Caco-2 (cell line): Measurements from ENCODE around the gene GDF15. TPM values are rescaled to one million over a fixed set of nuclear protein-coding genes. Genes with fewer than 3 reads are reported as not detected.

ENCODE experiments used
- BruUV-seq: library from RNA; stranded (reverse); fragments of 400-500 nt; replicated peaks from 2 replicates; lab custom pipeline; 2021; lab: Mats Ljungman, UMichigan
- CTCF ChIA-PET: fragments of 300-600 bp; sonication (Branson Sonifier 250); formaldehyde crosslinking; loops from one replicate; lab custom pipeline; 2022; ENCODE audit warnings: antibody characterized with exemption; lab: Charles Lee
- POLR2A ChIA-PET: fragments of 300-600 bp; sonication (Branson Sonifier 250); formaldehyde crosslinking; loops from one replicate; lab custom pipeline; 2022; ENCODE audit warnings: antibody characterized with exemption; lab: Charles Lee
- DNase-seq, 2 experiments: peaks; one replicate each; pipeline versions ENCODE4 v3.0.0 to v3.0.0-alpha.2; 2020 to 2022
- H3K27me3 ChIP-seq: replicated peaks from 2 replicates; pipeline ENCODE4 v1.6.0; 2011; ENCODE audit warnings: low read length; ENCODE audit not compliant: control insufficient read depth, insufficient read depth
- H3K36me3 ChIP-seq: 2 replicates; pipeline ENCODE4 v1.5.1; 2011; ENCODE audit warnings: low read length; ENCODE audit not compliant: control insufficient read depth, insufficient read depth
- H3K4me1 ChIP-seq: fragments of 250-450 bp; sonication (Bioruptor Pico); 2 replicates; pipeline ENCODE4 v1.5.1; 2020; ENCODE audit warnings: mild to moderate bottlenecking
- H3K4me3 ChIP-seq: 2 replicates; pipeline ENCODE4 v1.5.1; 2011; ENCODE audit warnings: low read depth, mild to moderate bottlenecking, control low read depth, low read length
- H3K9me3 ChIP-seq: fragments of 250-450 bp; sonication (Bioruptor Pico); 2 replicates; pipeline ENCODE4 v1.5.1; 2020; ENCODE audit warnings: mild to moderate bottlenecking, moderate library complexity
- H3K27ac Mint-ChIP-seq: one replicate; pipeline ENCODE4 v1.8.0; 2022; ENCODE audit warnings: mixed read lengths; ENCODE audit not compliant: unreplicated experiment
- H3K27me3 Mint-ChIP-seq: one replicate; pipeline ENCODE4 v1.8.0; 2022; ENCODE audit warnings: mixed read lengths; ENCODE audit not compliant: insufficient read depth, unreplicated experiment
- H3K36me3 Mint-ChIP-seq: one replicate; pipeline ENCODE4 v1.8.0; 2022; ENCODE audit warnings: mild to moderate bottlenecking, mixed read lengths; ENCODE audit not compliant: insufficient read depth, unreplicated experiment
- H3K4me1 Mint-ChIP-seq: one replicate; pipeline ENCODE4 v1.8.0; 2022; ENCODE audit warnings: low read depth, mixed read lengths; ENCODE audit not compliant: unreplicated experiment
- H3K4me3 Mint-ChIP-seq: one replicate; pipeline ENCODE4 v1.8.0; 2022; ENCODE audit warnings: mild to moderate bottlenecking, moderate library complexity, mixed read lengths; ENCODE audit not compliant: unreplicated experiment
- H3K9me3 Mint-ChIP-seq: one replicate; pipeline ENCODE4 v1.8.0; 2022; ENCODE audit warnings: mixed read lengths; ENCODE audit not compliant: unreplicated experiment
- CTCF ChIP-seq, 2 experiments: fragments of 200-600 bp in 1 of 2; IDR thresholded peaks; 1 replicate in 1 of 2; 2 replicates in 1 of 2; pipeline versions ENCODE4 v1.5.1 to v1.8.0; 2011 to 2022; ENCODE audit warnings: antibody characterized with exemption in 1 of 2, control low read depth in 1 of 2, inconsistent platforms in 1 of 2, low read depth in 1 of 2, low read length in 1 of 2, mild to moderate bottlenecking in 1 of 2, moderate library complexity in 1 of 2; ENCODE audit not compliant: insufficient read depth in 1 of 2, severe bottlenecking in 1 of 2, unreplicated experiment in 1 of 2
- intact Hi-C: fragments of 100-400 bp; cut with micrococcal nuclease; formaldehyde crosslinking; loops from one replicate; pipeline ENCODE4 v1.10.0; 2022; ENCODE audit not compliant: unreplicated experiment
- total RNA-seq: library from RNA; stranded (reverse); gene quantifications from 2 replicates; pipeline ENCODE4 v1.2.3, GENCODE V29; 2022

The GDF15 gene
- total RNA-seq, 1 experiment from 2014 or later: 56.1 TPM

GRCh38 chr19:18396471-18397241 lies 10.7 kb downstream of the GDF15 start:
- H3K36me3 Mint-ChIP-seq: no peaks in the 10 kb centered on the region
- BruUV-seq: no TSS peak
- H3K27ac Mint-ChIP-seq: no peak overlapping the region
- Histone ChIP-seq H3K27me3 (no peaks in the 10 kb centered on the region), H3K4me3 (no peak overlapping the region), H3K36me3 (no peaks in the 10 kb centered on the region), H3K9me3 (no peaks in the 10 kb centered on the region), H3K4me1 (no peaks in the 10 kb centered on the region)
- H3K4me3 Mint-ChIP-seq: no peak overlapping the region
- intact Hi-C loops: no loop called here
- no peaks in the 10 kb centered on the region for H3K9me3 Mint-ChIP-seq
- CTCF ChIA-PET: no interaction called here
- peaks cover 2% of the 10 kb centered on the region for H3K4me1 Mint-ChIP-seq
- POLR2A ChIA-PET: no interaction called here
- no peak for DNase-seq
- no peaks in the 10 kb centered on the region for H3K27me3 Mint-ChIP-seq
- TF ChIP-seq CTCF (IDR thresholded peaks at IDR 0.05; ENCODE audit: insufficient read depth in 1 of 2, low read depth in 1 of 2, low read length in 1 of 2, severe bottlenecking in 1 of 2, unreplicated experiment in 1 of 2): no peak

- no peaks in the 10 kb centered on the region for H3K36me3 Mint-ChIP-seq
- ChIA-PET CTCF (interaction anchor here (1.3 kb wide), 1 partner anchor 11 kb away, joined by 10 read pairs; the partner anchor contains the start of gene GDF15), POLR2A (no interaction called here)
- Histone ChIP-seq H3K4me1 (peaks cover 4% of the 10 kb centered on the region; the same call in 1 of the 2 replicates), H3K27me3 (no peaks in the 10 kb centered on the region), H3K36me3 (no peaks in the 10 kb centered on the region), H3K4me3 (no peak within 1 kb of the TSS), H3K9me3 (no peaks in the 10 kb centered on the region)
- BruUV-seq: no TSS peak
- no peaks in the 10 kb centered on the region for H3K9me3 Mint-ChIP-seq
- no peak within 1 kb of the TSS for H3K27ac Mint-ChIP-seq
- no peaks in the 10 kb centered on the region for H3K27me3 Mint-ChIP-seq
- no peak within 1 kb of the TSS for H3K4me3 Mint-ChIP-seq
- intact Hi-C loops: no loop called here
- TF ChIP-seq CTCF (IDR thresholded peaks at IDR 0.05; ENCODE audit: insufficient read depth in 1 of 2, low read depth in 1 of 2, low read length in 1 of 2, severe bottlenecking in 1 of 2, unreplicated experiment in 1 of 2): no peak
- H3K4me1 Mint-ChIP-seq: peaks cover 11% of the 10 kb centered on the region
- no peak for DNase-seq
These were observed 11.6 kb downstream of the GDF15 start, which contains the start of gene LRRC25 for GRCh38 chr19:18397242-18398202. Gene LRRC25 (minus strand): TSS chr19:18397622. CDS start chr19:18396963, 659 bp downstream.

GRCh38 chr19:18399008-18399407 lies 13.1 kb downstream of the GDF15 start:
- intact Hi-C loops: no loop called here
- Mint-ChIP-seq H3K27me3 (no peaks in the 10 kb centered on the region), H3K27ac (no peak overlapping the region), H3K4me1 (peaks cover 21% of the 10 kb centered on the region), H3K9me3 (no peaks in the 10 kb centered on the region), H3K4me3 (no peak overlapping the region), H3K36me3 (no peaks in the 10 kb centered on the region)
- no peak for DNase-seq
- BruUV-seq: no TSS peak
- ChIA-PET POLR2A (no interaction called here), CTCF (no interaction called here)
- Histone ChIP-seq H3K9me3 (no peaks in the 10 kb centered on the region), H3K4me3 (no peak overlapping the region), H3K36me3 (no peaks in the 10 kb centered on the region), H3K4me1 (peaks cover 11% of the 10 kb centered on the region), H3K27me3 (no peaks in the 10 kb centered on the region)
- TF ChIP-seq CTCF (IDR thresholded peaks at IDR 0.05; ENCODE audit: insufficient read depth in 1 of 2, low read depth in 1 of 2, low read length in 1 of 2, severe bottlenecking in 1 of 2, unreplicated experiment in 1 of 2): no peak
